ENCODE results near the gene C2CD3. TPM values are rescaled to one million over a fixed set of nuclear protein-coding genes. Genes with fewer than 3 reads are reported as not detected.

The C2CD3 gene
- total RNA-seq, 1 donor from 2014 or later, result 25.2 TPM

- Mint-ChIP-seq H3K9me3 (ENCODE audit: unreplicated experiment) (no peaks in the 10 kb centered on the region), H3K4me3 (ENCODE audit: unreplicated experiment) (no peak overlapping the region), H3K27me3 (ENCODE audit: unreplicated experiment) (no peaks in the 10 kb centered on the region), H3K27ac (ENCODE audit: unreplicated experiment) (no peak overlapping the region), H3K4me1 (ENCODE audit: unreplicated experiment) (no peaks in the 10 kb centered on the region), H3K36me3 (ENCODE audit: unreplicated experiment) (peaks cover 58% of the 10 kb centered on the region)
- DNase-seq (ENCODE audit: extremely low spot score, unreplicated experiment), result no peak
- TF ChIP-seq CTCF (IDR thresholded peaks at IDR 0.05), result no peak
These were observed 70.6 kb downstream of the C2CD3 start for GRCh38 chr11:74100231-74100630.

DNA sequence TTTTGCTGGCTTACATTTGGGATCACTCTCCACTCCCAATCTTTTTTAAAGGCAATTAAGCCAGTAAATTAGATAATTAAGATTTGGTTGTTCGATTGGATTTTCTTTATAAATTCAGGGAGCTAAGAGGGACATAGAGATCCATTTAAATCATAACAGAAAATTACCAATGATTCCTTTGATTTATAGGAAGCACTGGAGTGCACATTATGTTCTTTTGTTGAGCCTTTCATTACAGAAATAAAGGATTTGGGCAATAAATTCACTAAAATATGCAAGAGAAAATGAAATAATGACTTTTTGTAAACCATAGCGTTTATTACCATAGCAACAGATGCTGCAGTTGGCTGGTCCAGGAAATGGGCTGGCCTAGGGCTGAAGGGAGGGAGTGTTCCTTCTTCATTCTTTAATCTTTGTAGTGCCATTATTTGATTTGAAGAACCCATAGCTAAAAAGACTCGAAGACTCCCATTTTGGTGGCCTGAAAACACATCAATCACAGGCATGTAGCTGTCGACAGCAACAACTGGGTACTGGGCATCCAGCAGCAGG is 73.0 kb downstream of the C2CD3 start:
- H3K36me3 Mint-ChIP-seq (ENCODE audit: unreplicated experiment), result peaks cover 52% of the 10 kb centered on the region
- no peak for TF ChIP-seq CTCF (IDR thresholded peaks at IDR 0.05)
- no peak overlapping the region for H3K27ac Mint-ChIP-seq (ENCODE audit: unreplicated experiment)
- no peak overlapping the region for H3K4me3 Mint-ChIP-seq (ENCODE audit: unreplicated experiment)
- no peaks in the 10 kb centered on the region for H3K9me3 Mint-ChIP-seq (ENCODE audit: unreplicated experiment)
- no peaks in the 10 kb centered on the region for H3K4me1 Mint-ChIP-seq (ENCODE audit: unreplicated experiment)
- DNase-seq (ENCODE audit: extremely low spot score, unreplicated experiment), result no peak
- H3K27me3 Mint-ChIP-seq (ENCODE audit: unreplicated experiment), result no peaks in the 10 kb centered on the region

GRCh38 chr11:74094393-74094792 is 76.4 kb downstream of the C2CD3 start:
- no peak for TF ChIP-seq CTCF (IDR thresholded peaks at IDR 0.05)
- DNase-seq (ENCODE audit: extremely low spot score, unreplicated experiment), result no peak
- Mint-ChIP-seq H3K9me3 (ENCODE audit: unreplicated experiment) (no peaks in the 10 kb centered on the region), H3K27ac (ENCODE audit: unreplicated experiment) (no peak overlapping the region), H3K36me3 (ENCODE audit: unreplicated experiment) (peaks cover 38% of the 10 kb centered on the region), H3K4me1 (ENCODE audit: unreplicated experiment) (no peaks in the 10 kb centered on the region), H3K4me3 (ENCODE audit: unreplicated experiment) (no peak overlapping the region), H3K27me3 (ENCODE audit: unreplicated experiment) (no peaks in the 10 kb centered on the region)

GRCh38 chr11:74092425-74092824 is 78.4 kb downstream of the C2CD3 start:
- Mint-ChIP-seq H3K9me3 (ENCODE audit: unreplicated experiment) (no peaks in the 10 kb centered on the region), H3K4me3 (ENCODE audit: unreplicated experiment) (no peak overlapping the region), H3K36me3 (ENCODE audit: unreplicated experiment) (peaks cover 27% of the 10 kb centered on the region), H3K27ac (ENCODE audit: unreplicated experiment) (no peak overlapping the region), H3K4me1 (ENCODE audit: unreplicated experiment) (no peaks in the 10 kb centered on the region), H3K27me3 (ENCODE audit: unreplicated experiment) (no peaks in the 10 kb centered on the region)
- no peak for TF ChIP-seq CTCF (IDR thresholded peaks at IDR 0.05)
- DNase-seq (ENCODE audit: extremely low spot score, unreplicated experiment), result no peak

DNA sequence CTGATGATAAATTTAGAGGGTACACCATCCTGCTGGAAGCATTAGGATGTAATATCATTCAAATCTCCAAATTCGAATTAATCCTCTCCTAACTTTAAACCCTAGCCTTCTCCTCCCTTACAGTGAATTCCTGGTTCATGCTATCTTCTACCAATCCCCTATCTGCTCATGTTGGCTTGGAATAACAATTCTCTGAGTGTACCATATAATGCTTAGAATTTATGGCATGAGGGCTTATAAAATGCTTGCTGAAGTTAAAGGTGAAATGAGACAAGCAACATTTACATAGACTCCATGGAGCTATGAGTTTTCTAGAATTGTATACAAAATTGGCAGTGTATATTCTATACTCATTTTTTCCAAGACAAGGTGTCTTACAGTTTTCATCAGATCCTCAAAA is 79.3 kb downstream of the C2CD3 start:
- H3K36me3 Mint-ChIP-seq (ENCODE audit: unreplicated experiment), result peaks cover 18% of the 10 kb centered on the region
- H3K27me3 Mint-ChIP-seq (ENCODE audit: unreplicated experiment), result no peaks in the 10 kb centered on the region

More for the DNA sequence above, 79.3 kb downstream of the C2CD3 start:
- H3K27ac Mint-ChIP-seq (ENCODE audit: unreplicated experiment), result no peak overlapping the region
- DNase-seq (ENCODE audit: extremely low spot score, unreplicated experiment), result no peak
- H3K9me3 Mint-ChIP-seq (ENCODE audit: unreplicated experiment), result no peaks in the 10 kb centered on the region
- H3K4me1 Mint-ChIP-seq (ENCODE audit: unreplicated experiment), result no peaks in the 10 kb centered on the region
- no peak overlapping the region for H3K4me3 Mint-ChIP-seq (ENCODE audit: unreplicated experiment)
- TF ChIP-seq CTCF (IDR thresholded peaks at IDR 0.05), result no peak

Measured in osteocyte (in vitro differentiated cells).